ENCODE data around the gene RBM26.

The RBM26 gene

GRCh38 chr13:79404985-79405384 is 1.1 kb downstream of the RBM26 start:
- Mint-ChIP-seq H3K27me3 (no peaks in the 10 kb centered on the region), H3K27ac (no peak overlapping the region), H3K36me3 (peaks cover 7% of the 10 kb centered on the region), H3K4me1 (peaks cover 33% of the 10 kb centered on the region), H3K9me3 (no peaks in the 10 kb centered on the region), H3K4me3 (no peak overlapping the region)
- DNase-seq (ENCODE audit: low spot score in 2 of 2) (no peak), ATAC-seq (ENCODE audit: low read depth) (no peak)

GRCh38 chr13:79404361-79404760 is 1.7 kb downstream of the RBM26 start:
- H3K9me3 Mint-ChIP-seq: no peaks in the 10 kb centered on the region
- no peak overlapping the region for H3K4me3 Mint-ChIP-seq
- H3K4me1 Mint-ChIP-seq: peaks cover 31% of the 10 kb centered on the region
- H3K36me3 Mint-ChIP-seq: peaks cover 12% of the 10 kb centered on the region
- no peaks in the 10 kb centered on the region for H3K27me3 Mint-ChIP-seq
- no peak overlapping the region for H3K27ac Mint-ChIP-seq
- ATAC-seq (ENCODE audit: low read depth) (no peak), DNase-seq (ENCODE audit: low spot score in 2 of 2) (no peak)

GRCh38 chr13:79403113-79403512 is 2.9 kb downstream of the RBM26 start:
- Mint-ChIP-seq H3K27me3 (no peaks in the 10 kb centered on the region), H3K4me1 (peaks cover 37% of the 10 kb centered on the region), H3K4me3 (no peak overlapping the region), H3K9me3 (no peaks in the 10 kb centered on the region), H3K27ac (no peak overlapping the region), H3K36me3 (peaks cover 20% of the 10 kb centered on the region)
- DNase-seq (ENCODE audit: low spot score in 2 of 2): no peak
- ATAC-seq (ENCODE audit: low read depth): no peak

- Mint-ChIP-seq H3K27me3 (no peaks in the 10 kb centered on the region), H3K36me3 (peaks cover 20% of the 10 kb centered on the region), H3K9me3 (no peaks in the 10 kb centered on the region), H3K4me1 (peaks cover 36% of the 10 kb centered on the region), H3K4me3 (no peak overlapping the region), H3K27ac (no peak overlapping the region)
- DNase-seq (ENCODE audit: low spot score in 2 of 2) (no peak), ATAC-seq (ENCODE audit: low read depth) (no peak)
These were observed 3.4 kb downstream of the RBM26 start for GRCh38 chr13:79402679-79403078.

GRCh38 chr13:79402074-79402635 is 3.9 kb downstream of the RBM26 start:
- H3K4me1 Mint-ChIP-seq: peaks cover 32% of the 10 kb centered on the region
- peaks cover 20% of the 10 kb centered on the region for H3K36me3 Mint-ChIP-seq
- no peak overlapping the region for H3K4me3 Mint-ChIP-seq
- no peaks in the 10 kb centered on the region for H3K27me3 Mint-ChIP-seq
- no peak overlapping the region for H3K27ac Mint-ChIP-seq
- H3K9me3 Mint-ChIP-seq: no peaks in the 10 kb centered on the region
- DNase-seq (ENCODE audit: low spot score in 2 of 2): no peak
- no peak for ATAC-seq (ENCODE audit: low read depth)

GRCh38 chr13:79401259-79402070 is 4.6 kb downstream of the RBM26 start:
- H3K9me3 Mint-ChIP-seq: no peaks in the 10 kb centered on the region
- H3K27me3 Mint-ChIP-seq: no peaks in the 10 kb centered on the region
- H3K4me1 Mint-ChIP-seq: peaks cover 30% of the 10 kb centered on the region
- H3K27ac Mint-ChIP-seq: no peak overlapping the region
- peaks cover 20% of the 10 kb centered on the region for H3K36me3 Mint-ChIP-seq
- peak in 1 of 2 donors; percentile 33 for DNase-seq (ENCODE audit: low spot score in 2 of 2)
- ATAC-seq (ENCODE audit: low read depth): peak; percentile 53
- peak overlapping the region; percentile 43 for H3K4me3 Mint-ChIP-seq

- Mint-ChIP-seq H3K4me3 (no peak overlapping the region), H3K4me1 (peaks cover 38% of the 10 kb centered on the region), H3K27me3 (no peaks in the 10 kb centered on the region), H3K36me3 (peaks cover 32% of the 10 kb centered on the region), H3K27ac (peak overlapping the region; percentile 80), H3K9me3 (peaks cover 8% of the 10 kb centered on the region)
- DNase-seq (ENCODE audit: low spot score in 2 of 2): no peak
- no peak for ATAC-seq (ENCODE audit: low read depth)
These were observed 7.1 kb downstream of the RBM26 start for GRCh38 chr13:79398915-79399314.

- no peak for ATAC-seq (ENCODE audit: low read depth)
- H3K27me3 Mint-ChIP-seq: no peaks in the 10 kb centered on the region
- H3K4me1 Mint-ChIP-seq: peaks cover 45% of the 10 kb centered on the region
- peaks cover 32% of the 10 kb centered on the region for H3K36me3 Mint-ChIP-seq
- no peak for DNase-seq (ENCODE audit: low spot score in 2 of 2)
- H3K9me3 Mint-ChIP-seq: peaks cover 8% of the 10 kb centered on the region
- H3K27ac Mint-ChIP-seq: peak overlapping the region; percentile 80
- H3K4me3 Mint-ChIP-seq: no peak overlapping the region
These were observed 7.9 kb downstream of the RBM26 start for GRCh38 chr13:79398127-79398526.

GRCh38 chr13:79395881-79396280 is 10.2 kb downstream of the RBM26 start:
- H3K27me3 Mint-ChIP-seq: no peaks in the 10 kb centered on the region
- H3K4me3 Mint-ChIP-seq: no peak overlapping the region
- peaks cover 8% of the 10 kb centered on the region for H3K9me3 Mint-ChIP-seq
- peaks cover 28% of the 10 kb centered on the region for H3K36me3 Mint-ChIP-seq
- DNase-seq (ENCODE audit: low spot score in 2 of 2): no peak
- H3K4me1 Mint-ChIP-seq: peaks cover 41% of the 10 kb centered on the region
- no peak for ATAC-seq (ENCODE audit: low read depth)
- H3K27ac Mint-ChIP-seq: peak overlapping the region; percentile 96

GRCh38 chr13:79393564-79394249 is 12.3 kb downstream of the RBM26 start:
- Mint-ChIP-seq H3K27me3 (no peaks in the 10 kb centered on the region), H3K36me3 (peaks cover 17% of the 10 kb centered on the region), H3K27ac (peak overlapping the region; percentile 96), H3K9me3 (peaks cover 8% of the 10 kb centered on the region), H3K4me1 (peaks cover 41% of the 10 kb centered on the region), H3K4me3 (peak overlapping the region; percentile 41)
- DNase-seq (ENCODE audit: low spot score in 2 of 2) (peak; percentile 52 to 85), ATAC-seq (ENCODE audit: low read depth) (peak; percentile 91)

- Mint-ChIP-seq H3K4me3 (peak overlapping the region; percentile 41), H3K36me3 (peaks cover 15% of the 10 kb centered on the region), H3K9me3 (peaks cover 8% of the 10 kb centered on the region), H3K27ac (peak overlapping the region; percentile 96), H3K27me3 (no peaks in the 10 kb centered on the region), H3K4me1 (peaks cover 42% of the 10 kb centered on the region)
- no peak for DNase-seq (ENCODE audit: low spot score in 2 of 2)
- no peak for ATAC-seq (ENCODE audit: low read depth)
These were observed 13.0 kb downstream of the RBM26 start for GRCh38 chr13:79392882-79393563.

GRCh38 chr13:79389026-79389425 is 17.0 kb downstream of the RBM26 start:
- Mint-ChIP-seq H3K4me3 (peak overlapping the region; percentile 50), H3K9me3 (no peaks in the 10 kb centered on the region), H3K4me1 (peaks cover 47% of the 10 kb centered on the region), H3K27me3 (no peaks in the 10 kb centered on the region), H3K36me3 (peaks cover 5% of the 10 kb centered on the region), H3K27ac (peak overlapping the region; percentile 77)
- ATAC-seq (ENCODE audit: low read depth) (no peak), DNase-seq (ENCODE audit: low spot score in 2 of 2) (no peak)

GRCh38 chr13:79387853-79388252 is 18.2 kb downstream of the RBM26 start:
- H3K27me3 Mint-ChIP-seq: no peaks in the 10 kb centered on the region
- ATAC-seq (ENCODE audit: low read depth): no peak
- peak overlapping the region; percentile 85 for H3K27ac Mint-ChIP-seq
- peaks cover 39% of the 10 kb centered on the region for H3K4me1 Mint-ChIP-seq
- H3K9me3 Mint-ChIP-seq: no peaks in the 10 kb centered on the region
- no peak for DNase-seq (ENCODE audit: low spot score in 2 of 2)
- H3K36me3 Mint-ChIP-seq: peaks cover 8% of the 10 kb centered on the region
- peak overlapping the region; percentile 34 for H3K4me3 Mint-ChIP-seq
